GM19372 (cell line): ENCODE measurements around the gene TRPM8.
"Not testable (repeated sequence)": the region's sequence is repeated elsewhere in the genome, so short reads cannot be mapped to it uniquely, and the experiment has no call there.

Experiments
- ATAC-seq: cut with Tn5 transposase; IDR thresholded peaks from one replicate; pipeline ENCODE4 v1.9.1; 2021; ENCODE audit warnings: mild to moderate bottlenecking, low read depth, moderate library complexity; ENCODE audit not compliant: unreplicated experiment

Gene TRPM8

DNA sequence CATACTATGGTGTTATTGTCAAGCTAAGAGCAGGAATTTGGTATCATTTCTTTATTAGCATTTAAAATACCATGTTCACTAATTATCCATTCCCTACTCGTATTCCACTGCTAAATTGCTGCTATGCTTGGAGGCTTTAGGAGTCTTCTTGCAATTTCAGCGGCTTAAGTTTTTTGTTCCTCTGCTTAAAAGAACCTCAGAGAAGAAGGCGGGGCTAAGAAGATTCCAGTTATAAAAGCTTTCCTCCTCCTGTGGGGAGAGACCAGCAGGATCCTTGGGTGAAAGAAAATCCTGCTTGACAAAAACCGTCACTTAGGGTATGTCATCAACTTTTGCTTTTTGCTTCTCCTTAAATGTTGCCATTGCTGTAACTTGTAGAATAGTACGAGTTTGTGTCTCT, at the start of gene TRPM8:
TRPM8 (plus strand) TSS at position 258 of the 400 bp plus-strand sequence. CDS start 9,165 bp downstream, outside the sequence.
- ATAC-seq = no peak

DNA sequence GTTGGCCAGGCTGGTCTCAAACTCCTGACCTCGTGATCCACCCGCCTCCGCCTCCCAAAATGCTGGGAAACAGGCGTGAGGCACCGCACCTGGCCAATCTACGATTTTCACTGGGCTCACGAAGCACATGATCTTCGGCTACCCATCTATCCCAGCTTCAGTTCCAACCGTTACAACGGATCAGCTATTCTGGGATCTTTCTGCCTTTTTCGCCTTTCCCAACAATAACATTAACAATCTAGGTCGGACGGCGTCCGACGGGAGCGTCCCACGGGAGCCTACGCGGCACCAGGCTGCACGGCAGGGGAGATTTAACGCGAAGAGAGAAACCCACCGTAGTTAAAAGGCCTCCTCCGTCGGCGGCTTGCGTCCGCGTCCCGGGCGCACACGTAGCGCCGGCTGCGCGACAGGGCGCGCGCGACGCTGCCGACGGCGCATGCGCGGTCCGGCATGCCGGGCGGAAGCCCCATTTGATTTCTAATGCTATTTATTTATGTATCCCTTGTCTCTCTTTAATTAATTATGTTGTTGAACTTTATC, 49.1 kb upstream of the TRPM8 start, which contains the start of gene MSL3B:
MSL3B (minus strand) TSS at position 394 of the 540 bp plus-strand sequence.
- ATAC-seq = peak; percentile 64

DNA sequence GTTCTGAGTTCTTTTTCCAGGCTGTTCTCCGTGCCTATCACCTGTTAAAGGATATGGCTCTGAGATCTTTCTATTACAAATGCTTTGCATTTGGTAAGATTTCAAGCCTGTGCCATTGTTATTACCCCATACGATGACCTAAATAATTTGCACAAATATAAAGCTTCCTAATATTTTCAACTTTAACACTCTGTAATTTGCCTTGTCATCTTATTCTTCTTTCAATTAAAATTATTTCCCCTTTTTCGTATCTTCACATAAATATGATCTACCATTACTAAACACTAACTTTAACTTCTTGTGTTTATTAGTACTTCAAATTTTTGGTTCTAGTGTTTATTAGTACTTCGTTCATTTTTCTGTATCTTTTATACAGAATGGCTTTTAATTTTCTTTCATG, 45.7 kb upstream of the TRPM8 start:
- ATAC-seq = no peak

DNA sequence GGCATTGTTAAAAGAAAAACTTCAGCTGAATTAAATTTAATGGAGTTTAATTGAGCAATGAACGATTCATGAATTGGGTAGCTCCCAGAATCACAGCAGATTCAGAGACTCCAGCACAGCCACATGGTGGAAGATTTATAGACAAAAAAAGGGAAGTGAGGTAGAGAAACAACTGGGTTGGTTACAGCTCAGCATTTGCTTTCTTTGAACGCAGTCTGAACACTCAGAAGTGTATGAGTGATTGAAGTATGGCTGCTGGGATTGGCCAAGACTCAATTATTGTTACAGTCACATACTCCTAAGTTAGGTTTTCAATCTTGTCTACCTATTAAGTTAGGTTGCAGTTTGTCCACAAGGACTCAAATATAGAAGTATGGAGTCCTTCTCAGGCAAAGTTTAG, 45.0 kb upstream of the TRPM8 start:
- ATAC-seq = not testable (repeated sequence)

DNA sequence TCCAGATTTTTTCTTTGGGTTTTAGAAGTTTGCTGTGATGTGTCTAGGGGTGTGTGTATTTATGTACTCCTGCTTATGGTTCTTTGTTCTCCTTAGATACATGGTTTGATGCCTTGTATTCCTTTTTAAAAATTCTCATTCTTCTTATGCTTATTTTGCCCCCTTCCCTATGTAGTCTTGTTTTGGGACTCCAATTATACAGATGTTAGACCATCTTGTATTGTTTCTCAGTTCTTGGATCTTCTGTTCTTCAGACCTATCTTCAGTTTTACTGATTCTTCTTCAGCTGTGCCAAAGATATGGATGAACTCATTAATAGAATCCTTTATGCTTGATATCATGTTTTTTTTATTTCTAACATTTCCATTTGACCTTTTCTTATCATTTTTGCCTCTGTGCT, 34.8 kb upstream of the TRPM8 start:
- ATAC-seq = no peak

DNA sequence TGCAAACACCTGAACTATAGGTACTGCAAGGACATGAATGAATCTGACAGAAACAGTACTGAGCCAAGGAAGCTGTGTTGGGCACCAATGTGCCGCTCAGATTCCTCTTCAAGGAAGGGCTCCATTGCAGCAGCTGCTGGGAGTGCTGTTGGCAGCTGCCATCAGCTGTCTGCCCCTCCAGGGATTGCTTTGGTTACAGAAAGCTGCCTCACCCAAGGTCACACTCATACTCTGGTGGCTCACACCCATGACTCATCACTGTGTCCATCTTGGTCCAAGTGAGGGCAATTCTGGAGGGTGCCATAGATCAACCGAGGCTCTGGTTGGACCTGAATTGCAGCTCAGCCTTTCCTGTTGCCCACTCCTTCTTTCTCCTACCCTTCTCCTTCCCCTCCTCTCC, 24.4 kb upstream of the TRPM8 start:
- ATAC-seq = no peak

DNA sequence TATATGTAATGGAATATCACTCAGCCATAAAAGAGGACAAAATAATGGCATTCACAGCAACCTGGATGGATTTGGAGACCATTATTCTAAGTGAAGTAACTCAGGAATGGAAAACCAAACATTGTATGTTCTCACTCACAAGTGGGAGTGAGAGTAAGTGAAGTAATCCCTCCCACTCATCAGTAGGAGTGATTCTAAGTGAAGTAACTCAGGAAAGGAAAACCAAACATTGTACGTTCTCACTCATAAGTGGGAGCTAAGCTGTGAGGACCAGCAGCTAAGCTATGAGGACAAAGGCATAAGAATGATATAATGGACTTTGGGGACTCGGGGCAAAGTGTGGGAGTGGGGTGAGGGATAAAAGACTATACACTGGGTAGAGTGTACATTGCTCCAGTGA, 20.9 kb upstream of the TRPM8 start:
- not testable (repeated sequence) for ATAC-seq

DNA sequence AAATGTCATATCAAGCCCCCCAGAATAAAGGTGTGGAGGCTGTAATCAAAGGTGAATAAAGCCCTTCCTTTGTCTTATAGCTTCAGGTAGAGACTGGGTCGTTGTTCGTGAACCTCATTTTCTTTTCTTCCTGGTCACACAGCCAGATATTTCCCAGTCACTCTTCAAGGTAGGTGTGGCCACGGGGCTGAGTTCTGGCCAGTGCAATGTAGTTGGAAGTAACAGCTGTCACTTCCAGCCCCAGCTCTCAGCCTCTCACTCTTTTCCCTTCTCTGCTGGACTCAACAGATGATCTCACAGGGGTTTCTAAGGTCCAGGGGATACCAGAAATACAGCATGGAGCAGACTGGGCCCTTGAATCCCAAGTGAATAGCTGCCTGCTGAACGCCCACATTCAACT, 15.8 kb upstream of the TRPM8 start:
- ATAC-seq = no peak

DNA sequence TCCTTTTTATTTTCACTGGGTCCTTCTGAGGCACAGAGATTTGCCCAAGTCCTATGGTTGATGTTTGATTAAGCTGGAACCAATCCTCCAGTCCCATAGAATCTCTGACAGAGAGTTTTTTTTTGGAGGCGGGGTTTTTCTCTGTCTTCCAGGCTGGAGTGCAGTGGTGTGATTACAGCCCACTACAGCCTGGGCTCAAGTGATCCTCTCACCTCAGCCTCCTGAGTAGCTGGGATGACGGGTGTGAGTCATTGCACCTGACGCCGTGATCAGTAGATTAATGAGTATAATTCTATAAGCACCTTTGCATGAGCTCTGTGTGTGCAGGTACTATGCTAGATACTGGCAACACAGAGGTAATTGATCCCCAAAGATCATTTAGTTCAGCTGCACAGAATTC, 15.3 kb upstream of the TRPM8 start:
- no peak for ATAC-seq

DNA sequence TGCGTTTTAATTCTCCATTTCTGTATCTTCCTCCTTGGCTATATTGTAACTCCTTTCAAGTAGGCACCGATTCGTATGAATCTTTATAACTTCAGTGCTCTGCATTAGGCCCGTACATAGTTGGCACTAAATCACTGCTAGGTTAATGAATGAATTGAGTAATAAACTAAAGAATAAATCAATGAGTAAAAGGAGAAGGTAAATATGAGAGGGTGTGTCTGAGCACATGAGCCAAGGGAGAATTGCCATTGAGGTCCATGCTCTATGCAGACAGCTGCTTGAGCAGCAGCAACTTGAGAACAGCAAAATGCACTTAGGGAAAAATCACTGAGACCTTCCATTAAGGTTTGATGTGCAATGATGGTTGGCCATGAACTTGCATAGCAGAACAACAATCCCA, 11.2 kb upstream of the TRPM8 start:
- ATAC-seq = no peak

DNA sequence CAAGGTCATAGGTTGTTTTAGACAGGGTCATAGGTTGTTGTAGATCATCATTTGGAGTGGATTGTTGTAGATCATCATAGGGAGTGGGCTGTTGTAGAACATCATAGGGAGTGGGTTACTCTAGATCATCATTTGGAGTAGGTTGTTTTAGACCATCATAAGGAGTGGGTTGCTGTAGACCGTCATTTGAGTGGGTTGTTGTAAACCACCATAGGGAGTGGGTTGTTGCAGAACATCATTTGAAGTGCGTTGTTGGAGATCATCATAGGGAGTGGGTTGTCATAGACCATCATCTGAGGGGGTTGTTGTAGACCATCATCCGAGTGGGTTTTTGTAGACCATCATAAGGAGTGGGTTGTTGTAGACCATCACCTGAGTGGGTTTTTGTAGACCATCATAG, 9.5 kb upstream of the TRPM8 start:
- no peak for ATAC-seq

DNA sequence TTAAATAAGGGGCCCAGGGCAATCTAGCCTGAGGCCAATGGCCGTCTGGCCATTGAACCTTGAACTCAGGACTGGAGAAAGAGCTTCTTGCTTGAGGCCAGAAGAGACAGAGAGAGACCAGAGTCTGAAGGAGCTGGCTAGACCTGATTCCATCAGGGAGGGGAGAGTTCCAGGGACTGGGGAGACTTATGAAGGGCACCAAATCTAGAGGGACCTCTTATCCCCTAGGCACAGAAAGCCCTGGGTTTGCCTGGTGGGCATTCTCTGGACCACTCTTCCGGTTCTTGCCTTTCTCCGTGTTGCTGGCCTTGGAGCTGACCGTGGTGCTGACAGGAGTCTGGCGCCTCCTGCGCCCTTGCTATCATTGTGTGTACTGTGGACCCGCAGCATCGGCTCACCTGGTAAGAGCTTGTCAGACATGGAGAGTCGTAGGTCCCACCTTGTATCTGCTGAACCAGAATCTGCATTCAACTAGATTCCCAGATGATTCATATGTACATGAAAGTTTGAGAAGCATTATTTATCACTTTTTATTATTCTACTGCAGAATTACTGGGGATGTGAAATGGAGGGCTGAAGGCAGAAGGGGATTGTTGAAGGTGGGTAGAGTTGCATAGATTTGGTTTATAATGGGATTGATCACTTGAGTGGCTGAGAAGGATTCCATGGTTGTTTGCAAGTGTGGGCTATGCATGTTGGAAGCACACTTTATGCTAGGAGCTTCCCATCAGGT, 4.3 kb upstream of the TRPM8 start:
- no peak for ATAC-seq

DNA sequence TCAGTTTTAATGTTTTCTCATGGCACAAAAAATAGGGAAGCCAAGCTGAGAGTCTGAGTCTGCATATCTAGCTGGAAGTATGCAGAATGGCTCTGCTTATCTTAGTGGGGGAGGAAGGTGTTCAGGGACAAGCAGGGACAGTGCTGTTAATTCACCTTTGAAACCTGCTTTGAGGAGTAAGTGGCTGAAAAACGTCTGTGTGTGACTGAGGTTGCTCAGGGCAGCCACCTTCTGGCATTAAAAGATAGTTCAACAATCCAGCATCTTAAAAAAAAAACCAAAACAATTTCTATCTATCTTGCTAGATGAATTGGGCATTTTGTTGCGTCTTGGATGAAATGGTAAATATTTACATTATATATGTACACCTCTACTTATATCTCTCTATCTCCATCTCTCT, 2.0 kb upstream of the TRPM8 start:
- ATAC-seq = no peak

DNA sequence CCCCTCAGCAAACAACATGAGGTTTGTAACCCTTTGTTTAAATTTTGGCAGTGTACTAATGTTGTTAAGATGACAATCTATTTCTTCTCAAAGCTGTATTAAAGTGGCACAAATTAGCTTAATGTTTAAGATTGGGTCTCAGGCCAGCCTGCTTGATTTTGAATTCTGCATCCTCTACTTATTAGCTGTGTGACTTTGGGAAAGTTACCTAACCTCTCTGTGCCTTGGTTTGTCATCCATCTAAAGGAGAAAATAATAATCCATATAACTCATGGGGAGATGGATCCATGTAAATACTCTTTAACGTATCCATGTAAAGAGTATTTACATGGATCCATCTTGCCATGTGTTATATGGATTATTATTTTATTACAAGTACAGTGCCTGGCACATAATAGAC, 2.1 kb downstream of the TRPM8 start:
- no peak for ATAC-seq

DNA sequence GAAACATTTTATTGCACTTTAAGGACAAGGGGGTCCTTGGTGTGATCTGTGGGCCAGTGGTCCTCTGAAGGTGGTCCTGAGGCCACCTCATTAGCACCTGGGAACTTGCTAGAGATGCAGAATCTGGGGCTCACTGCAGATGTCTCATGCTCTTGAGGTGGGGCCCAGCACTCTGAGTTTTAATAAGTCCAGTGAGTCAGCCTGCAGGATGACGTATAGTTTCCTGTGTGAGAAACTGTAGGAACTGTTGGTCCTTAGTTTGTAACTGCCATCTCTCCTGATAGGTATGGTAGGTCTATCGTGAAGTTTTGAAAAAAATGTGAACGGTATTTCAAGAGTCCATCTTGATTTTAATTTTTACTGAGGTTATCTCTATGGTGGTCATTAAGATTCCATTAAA, 2.8 kb downstream of the TRPM8 start:
- ATAC-seq = no peak

DNA sequence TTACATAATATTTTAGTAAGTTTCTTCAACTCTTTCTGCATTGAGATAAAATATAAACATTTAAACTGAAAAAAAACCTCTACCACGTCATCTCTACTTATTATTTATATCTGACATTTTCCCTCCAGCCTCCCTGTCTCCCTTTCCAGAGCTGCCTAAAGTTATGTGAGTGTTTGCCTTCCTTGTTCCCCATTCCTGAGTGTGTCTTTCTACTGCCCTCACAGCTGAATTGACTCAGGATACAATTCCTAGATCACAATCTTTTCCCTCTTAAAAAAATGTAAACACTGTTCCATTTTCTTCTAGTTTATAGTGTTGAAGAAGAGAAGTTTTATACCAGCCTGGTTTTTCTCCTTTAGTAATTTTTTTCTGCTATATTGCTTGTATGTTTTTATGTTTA, 5.3 kb downstream of the TRPM8 start:
- no peak for ATAC-seq

DNA sequence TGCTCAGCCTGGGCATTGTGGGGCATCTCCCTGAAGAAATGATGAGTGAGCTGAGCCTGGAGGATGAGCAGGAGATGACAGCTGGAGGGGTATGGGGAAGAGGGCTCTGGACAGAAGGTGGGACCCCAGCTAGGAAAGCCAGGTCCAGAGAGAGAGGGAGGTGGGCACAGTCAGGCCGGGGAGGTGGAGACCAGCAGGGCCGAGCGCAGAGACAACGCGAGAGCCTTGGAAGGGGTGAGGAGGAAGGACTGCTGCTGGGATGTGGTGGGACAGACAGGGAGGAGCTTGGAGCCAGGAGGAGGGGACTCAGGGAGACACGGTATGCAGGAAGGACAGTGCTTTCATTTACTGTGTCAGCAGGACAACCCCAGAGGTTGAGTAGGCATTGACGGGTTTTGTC, 8.2 kb downstream of the TRPM8 start:
- no peak for ATAC-seq

DNA sequence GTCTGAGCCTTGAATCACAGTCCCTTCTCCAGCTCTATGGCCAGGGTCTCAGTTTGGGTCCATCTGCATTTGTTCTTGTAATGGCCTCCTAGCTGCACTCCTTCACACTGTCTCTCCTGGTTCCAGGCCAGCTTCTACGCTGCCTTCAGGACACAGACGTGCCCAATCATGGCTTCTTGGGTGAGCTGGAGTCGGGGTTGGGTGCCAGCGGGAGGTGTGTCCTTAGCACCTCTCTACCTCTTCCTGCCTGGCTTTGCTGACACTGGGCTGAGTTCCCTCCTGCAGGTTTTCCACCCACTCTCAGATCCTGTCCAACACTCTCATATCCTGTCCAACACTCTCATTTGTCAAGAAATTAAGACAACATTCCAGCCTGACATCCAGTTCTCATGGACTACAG, 9.6 kb downstream of the TRPM8 start:
- ATAC-seq = no peak

DNA sequence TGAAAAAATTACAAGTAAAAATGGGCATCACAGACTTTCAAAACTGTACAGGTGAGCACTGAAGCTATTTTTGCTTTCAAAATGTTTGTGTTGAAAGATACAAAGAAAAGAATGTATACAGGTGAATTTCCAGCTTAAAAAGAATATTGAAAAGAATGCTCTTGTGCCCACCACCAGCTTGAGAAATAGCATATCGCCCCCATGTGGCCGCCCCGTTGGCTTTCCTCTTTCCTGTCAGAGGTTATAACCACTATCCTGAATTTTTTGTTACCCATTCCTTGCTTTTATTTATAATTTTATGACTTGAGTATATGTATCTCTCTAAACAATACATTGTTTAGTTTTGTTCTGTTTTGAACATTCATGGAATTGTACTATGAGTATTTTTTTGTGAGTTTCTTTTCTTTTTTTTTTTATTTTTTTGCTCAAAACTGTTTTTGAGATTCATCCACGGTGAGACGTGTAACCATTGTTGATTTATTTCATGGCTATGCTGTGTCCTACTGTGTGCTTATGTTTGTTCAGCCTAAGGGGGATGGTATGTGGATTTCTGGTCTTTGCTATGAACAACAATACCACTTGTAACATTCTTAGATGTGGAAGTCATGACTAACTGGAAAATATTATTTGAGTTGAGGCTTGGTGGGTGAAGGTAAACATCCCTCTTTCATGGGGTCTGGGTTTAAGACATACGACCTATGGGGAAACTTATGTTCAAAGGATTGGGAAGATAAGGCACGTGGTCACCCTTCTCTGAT, 11.6 kb downstream of the TRPM8 start:
- no peak for ATAC-seq

DNA sequence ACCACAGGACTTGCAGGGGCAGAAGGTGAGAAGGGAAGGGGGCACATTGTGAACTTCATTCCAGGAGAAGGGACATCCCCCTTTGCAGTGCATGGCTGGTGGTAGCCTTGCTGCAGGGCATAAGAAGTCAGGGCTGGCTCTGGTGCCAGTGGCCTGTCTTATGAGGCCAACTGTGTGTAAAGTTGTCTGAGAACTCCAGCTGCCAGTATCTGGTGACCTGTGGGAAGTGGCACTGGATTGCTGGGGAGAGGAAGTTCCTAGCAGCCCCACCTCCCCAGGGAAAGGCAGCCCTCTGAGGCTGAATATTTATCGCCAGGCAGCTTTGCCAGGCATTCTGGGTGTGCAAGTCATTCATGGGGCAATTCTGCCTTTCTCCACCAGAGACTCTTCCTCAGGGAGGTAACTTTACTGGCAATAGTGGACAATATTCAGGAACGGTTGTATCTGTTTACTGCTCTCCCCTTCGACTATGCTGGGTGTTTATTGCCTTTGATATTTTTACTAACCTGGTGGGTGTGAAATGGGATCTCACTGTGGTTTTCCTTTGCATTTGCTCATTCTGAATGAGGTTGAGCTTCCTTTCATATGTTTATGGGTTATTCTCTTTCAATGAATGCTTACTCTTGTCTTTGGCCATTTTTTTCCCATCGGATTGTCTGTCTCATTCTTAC, 12.3 kb downstream of the TRPM8 start:
- ATAC-seq = no peak

DNA sequence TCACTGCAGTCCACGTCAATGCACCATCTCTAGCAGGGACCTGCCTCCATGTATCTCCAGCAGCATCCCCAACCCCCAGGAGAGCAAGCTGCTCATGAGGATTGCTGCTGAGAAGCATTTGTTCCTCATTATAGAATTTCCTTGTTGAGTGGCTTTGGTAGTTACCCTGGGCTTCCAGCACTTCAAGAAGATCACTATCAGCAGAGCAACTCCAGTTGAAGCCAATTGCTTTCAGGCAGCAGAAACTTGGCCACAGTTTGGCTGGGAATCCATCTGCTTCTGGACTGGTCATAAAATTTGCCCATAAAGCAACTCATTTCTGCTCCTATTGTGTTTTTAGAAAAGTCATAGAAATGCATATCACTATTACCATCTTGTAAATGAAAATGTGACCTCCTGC, 17.4 kb downstream of the TRPM8 start:
- ATAC-seq = no peak
